Measurements from ENCODE around the gene MACROD2. TPM values are rescaled to one million over a fixed set of nuclear protein-coding genes. Genes with fewer than 3 reads are reported as not detected.
A peak's percentile ranks its signal among the peaks of the same experiment; 100 is the strongest.

The MACROD2 gene
- total and polyA plus RNA-seq, 8 donors, result 0.78 to 31.3 (median 10.9) TPM; not detected in 1

- peaks cover 0 to 10% (median 0%) of the 10 kb centered on the region in 4 donors for H3K9me3 ChIP-seq
- no peaks in the 10 kb centered on the region for H3K27me3 ChIP-seq
- no peak overlapping the region for H3K27ac ChIP-seq
- intact Hi-C loops (cut with DNase I; ENCODE audit: low total_unique reads), result no loop called here
- H3K36me3 ChIP-seq, result no peaks in the 10 kb centered on the region
- H3K4me3 ChIP-seq, result no peak overlapping the region
- H3K4me1 ChIP-seq, result peaks cover 0 to 12% (median 0%) of the 10 kb centered on the region in 4 donors
- no peak for DNase-seq
- TF ChIP-seq POLR2AphosphoS5 (IDR thresholded peaks at IDR 0.05) (no peak), POLR2A (IDR thresholded peaks at IDR 0.05) (no peak), EP300 (IDR thresholded peaks at IDR 0.05) (no peak)
- TF ChIP-seq, protein P1, sequence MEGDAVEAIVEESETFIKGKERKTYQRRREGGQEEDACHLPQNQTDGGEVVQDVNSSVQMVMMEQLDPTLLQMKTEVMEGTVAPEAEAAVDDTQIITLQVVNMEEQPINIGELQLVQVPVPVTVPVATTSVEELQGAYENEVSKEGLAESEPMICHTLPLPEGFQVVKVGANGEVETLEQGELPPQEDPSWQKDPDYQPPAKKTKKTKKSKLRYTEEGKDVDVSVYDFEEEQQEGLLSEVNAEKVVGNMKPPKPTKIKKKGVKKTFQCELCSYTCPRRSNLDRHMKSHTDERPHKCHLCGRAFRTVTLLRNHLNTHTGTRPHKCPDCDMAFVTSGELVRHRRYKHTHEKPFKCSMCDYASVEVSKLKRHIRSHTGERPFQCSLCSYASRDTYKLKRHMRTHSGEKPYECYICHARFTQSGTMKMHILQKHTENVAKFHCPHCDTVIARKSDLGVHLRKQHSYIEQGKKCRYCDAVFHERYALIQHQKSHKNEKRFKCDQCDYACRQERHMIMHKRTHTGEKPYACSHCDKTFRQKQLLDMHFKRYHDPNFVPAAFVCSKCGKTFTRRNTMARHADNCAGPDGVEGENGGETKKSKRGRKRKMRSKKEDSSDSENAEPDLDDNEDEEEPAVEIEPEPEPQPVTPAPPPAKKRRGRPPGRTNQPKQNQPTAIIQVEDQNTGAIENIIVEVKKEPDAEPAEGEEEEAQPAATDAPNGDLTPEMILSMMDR (IDR thresholded peaks at IDR 0.05), result no peak
- WGBS, 5 donors, result 68 to 84% (median 76%) methylated on average over 4 of the region's 4 CpGs
These were observed 1895.2 kb downstream of the MACROD2 start for GRCh38 chr20:15890407-15890982.

- peak overlapping the region in 1 of 5 donors; percentile 24 for H3K27ac ChIP-seq
- no peak overlapping the region for H3K4me3 ChIP-seq
- no peaks in the 10 kb centered on the region for H3K27me3 ChIP-seq
- intact Hi-C loops (cut with DNase I; ENCODE audit: low total_unique reads), result no loop called here
- no peaks in the 10 kb centered on the region for H3K36me3 ChIP-seq
- DNase-seq, result no peak
- H3K9me3 ChIP-seq, result no peaks in the 10 kb centered on the region
- 90 to 96% (median 94%) methylated on average over 5 of the region's 5 CpGs for WGBS, 5 donors
- TF ChIP-seq EP300 (IDR thresholded peaks at IDR 0.05) (no peak), POLR2A (IDR thresholded peaks at IDR 0.05) (no peak), POLR2AphosphoS5 (IDR thresholded peaks at IDR 0.05) (no peak)
- TF ChIP-seq, protein P1 (IDR thresholded peaks at IDR 0.05), result no peak
- peaks cover 0 to 6% (median 0%) of the 10 kb centered on the region in 4 donors for H3K4me1 ChIP-seq
These were observed 1899.8 kb downstream of the MACROD2 start for GRCh38 chr20:15895126-15895525.

- Histone ChIP-seq H3K27me3 (no peaks in the 10 kb centered on the region), H3K9me3 (no peaks in the 10 kb centered on the region), H3K27ac (no peak overlapping the region), H3K4me1 (peaks cover 0 to 6% (median 0%) of the 10 kb centered on the region in 4 donors), H3K36me3 (no peaks in the 10 kb centered on the region), H3K4me3 (no peak overlapping the region)
- intact Hi-C loops (cut with DNase I; ENCODE audit: low total_unique reads), result no loop called here
- no peak for DNase-seq
- TF ChIP-seq POLR2A (IDR thresholded peaks at IDR 0.05), result no peak
- 47 to 58% (median 52%) methylated on average over 6 of the region's 6 CpGs for WGBS, 5 donors
These were observed 1900.3 kb downstream of the MACROD2 start for GRCh38 chr20:15895560-15896084.

DNA sequence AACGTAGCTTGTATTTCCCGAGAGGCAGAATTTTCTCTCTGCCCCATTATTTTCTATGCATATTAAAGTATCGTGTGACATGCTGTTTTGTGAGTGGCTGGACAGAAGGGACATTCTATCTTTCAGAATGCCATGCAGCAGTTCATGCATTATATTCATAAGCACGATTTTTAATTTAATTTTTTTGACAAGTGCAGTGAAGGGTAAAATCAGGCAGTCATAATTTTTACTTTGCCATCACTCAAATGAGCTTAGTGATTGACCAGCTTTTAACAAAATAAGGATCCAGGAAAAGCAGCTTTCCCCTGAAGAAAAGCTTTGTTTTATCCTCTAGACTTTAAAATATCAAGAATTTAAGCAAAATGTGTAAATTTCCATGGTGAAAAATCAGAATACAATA lies 1904.7 kb downstream of the MACROD2 start:
- no peak overlapping the region for H3K4me3 ChIP-seq
- H3K27ac ChIP-seq, result no peak overlapping the region
- no peak for TF ChIP-seq EP300 (IDR thresholded peaks at IDR 0.05)
- TF ChIP-seq, protein P1 (IDR thresholded peaks at IDR 0.05), result no peak
- TF ChIP-seq POLR2A (IDR thresholded peaks at IDR 0.05), result no peak
- TF ChIP-seq POLR2AphosphoS5 (IDR thresholded peaks at IDR 0.05), result no peak
- no peaks in the 10 kb centered on the region for H3K9me3 ChIP-seq
- intact Hi-C loops (cut with DNase I; ENCODE audit: low total_unique reads), result no loop called here
- no peaks in the 10 kb centered on the region for H3K27me3 ChIP-seq
- no peak for DNase-seq
- WGBS, 5 donors, result 82 to 95% (median 90%) methylated on average over 4 of the region's 4 CpGs
- no peaks in the 10 kb centered on the region for H3K36me3 ChIP-seq
- peaks cover 0 to 4% (median 0%) of the 10 kb centered on the region in 4 donors for H3K4me1 ChIP-seq

DNA sequence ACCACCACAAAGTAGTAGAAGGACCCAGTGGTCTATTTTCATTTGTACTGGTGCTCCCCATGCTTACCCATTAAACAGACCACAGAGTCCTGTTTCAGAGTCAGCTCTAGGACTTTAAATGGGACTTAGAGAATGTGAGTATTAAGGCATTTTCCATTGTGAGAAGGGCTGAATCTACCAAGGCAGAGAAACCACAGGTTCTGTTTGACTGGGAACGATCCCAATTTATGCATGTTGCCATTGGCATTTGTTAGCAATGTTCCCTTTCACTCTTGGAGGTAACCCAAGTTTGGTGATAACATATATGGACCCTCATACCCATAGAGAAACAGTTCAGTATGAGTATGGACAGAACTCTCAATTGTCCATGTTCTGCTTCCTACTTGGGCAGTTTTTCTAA lies 1905.1 kb downstream of the MACROD2 start:
- Histone ChIP-seq H3K36me3 (no peaks in the 10 kb centered on the region), H3K9me3 (no peaks in the 10 kb centered on the region), H3K27me3 (no peaks in the 10 kb centered on the region), H3K27ac (no peak overlapping the region), H3K4me1 (no peaks in the 10 kb centered on the region), H3K4me3 (no peak overlapping the region)
- no peak for DNase-seq
- intact Hi-C loops (cut with DNase I; ENCODE audit: low total_unique reads), result no loop called here
- TF ChIP-seq, protein P1 (IDR thresholded peaks at IDR 0.05), result no peak
- TF ChIP-seq EP300 (IDR thresholded peaks at IDR 0.05) (no peak), POLR2AphosphoS5 (IDR thresholded peaks at IDR 0.05) (no peak), POLR2A (IDR thresholded peaks at IDR 0.05) (no peak)
- 21 to 60% (median 25%) methylated on average over 1 of the region's 1 CpG for WGBS, 5 donors
